ENCODE results near the gene SPRY1.

The SPRY1 gene

GRCh38 chr4:123411514-123411913, 14.9 kb downstream of the SPRY1 start:
- no peak for DNase-seq (ENCODE audit: low spot score)

- no peak for DNase-seq (ENCODE audit: low spot score)
These were observed 15.5 kb downstream of the SPRY1 start for GRCh38 chr4:123412091-123412505.

- no peak for DNase-seq (ENCODE audit: low spot score)
These were observed 16.3 kb downstream of the SPRY1 start for GRCh38 chr4:123412700-123413512.

GRCh38 chr4:123415576-123415975, 19.0 kb downstream of the SPRY1 start:
- no peak for DNase-seq (ENCODE audit: low spot score)

- no peak for DNase-seq (ENCODE audit: low spot score)
These were observed 19.4 kb downstream of the SPRY1 start for GRCh38 chr4:123415977-123416376.

GRCh38 chr4:123417813-123418212, 21.2 kb downstream of the SPRY1 start:
- no peak for DNase-seq (ENCODE audit: low spot score)

GRCh38 chr4:123418351-123418931, 21.8 kb downstream of the SPRY1 start:
- DNase-seq (ENCODE audit: low spot score) = peak; percentile 58

GRCh38 chr4:123419885-123420755, 23.5 kb downstream of the SPRY1 start:
- no peak for DNase-seq (ENCODE audit: low spot score)

GRCh38 chr4:123421227-123421936, 24.8 kb downstream of the SPRY1 start:
- DNase-seq (ENCODE audit: low spot score) = no peak

- no peak for DNase-seq (ENCODE audit: low spot score)
These were observed 25.6 kb downstream of the SPRY1 start for GRCh38 chr4:123421937-123422781.

GRCh38 chr4:123423819-123424218, 27.2 kb downstream of the SPRY1 start:
- no peak for DNase-seq (ENCODE audit: low spot score)

- DNase-seq (ENCODE audit: low spot score) = no peak
These were observed 31.4 kb downstream of the SPRY1 start for GRCh38 chr4:123427951-123428350.

- DNase-seq (ENCODE audit: low spot score) = no peak
These were observed 33.4 kb downstream of the SPRY1 start for GRCh38 chr4:123430031-123430430.

- no peak for DNase-seq (ENCODE audit: low spot score)
These were observed 33.9 kb downstream of the SPRY1 start for GRCh38 chr4:123430501-123430900.

- DNase-seq (ENCODE audit: low spot score) = no peak
These were observed 37.0 kb downstream of the SPRY1 start for GRCh38 chr4:123433573-123433972.

GRCh38 chr4:123433976-123434375, 37.4 kb downstream of the SPRY1 start:
- DNase-seq (ENCODE audit: low spot score) = no peak

GRCh38 chr4:123435246-123436113, 38.9 kb downstream of the SPRY1 start:
- no peak for DNase-seq (ENCODE audit: low spot score)

- DNase-seq (ENCODE audit: low spot score) = no peak
These were observed 41.4 kb downstream of the SPRY1 start for GRCh38 chr4:123438031-123438430.

GRCh38 chr4:123443401-123444289, 47.0 kb downstream of the SPRY1 start:
- no peak for DNase-seq (ENCODE audit: low spot score)

All from ecto neural progenitor cell (in vitro differentiated cells).